Ureter (tissue), 1 donor: Measurements from ENCODE around the gene GAGE12J. TPM values are rescaled to one million over a fixed set of nuclear protein-coding genes. Genes with fewer than 3 reads are reported as not detected.
"Not testable (repeated sequence)": the region's sequence is repeated elsewhere in the genome, so short reads cannot be mapped to it uniquely, and the experiment has no call there.

Source experiments
- DNase-seq: peaks from one replicate; pipeline ENCODE4 v3.0.0-alpha.2; 2020; ENCODE audit warnings: low spot score
- total RNA-seq: library from RNA; stranded (reverse); gene quantifications from one replicate; pipeline ENCODE4 v1.2.4, GENCODE V29; 2023
- donor health status: DM: yes; HTN: yes; CAD: no.

GAGE12J gene
- total RNA-seq, result not detected

GRCh38 chrX:49321737-49322136 is at the start of gene GAGE12J:
GAGE12J (plus strand) TSS chrX:49322037; CDS start chrX:49323194, 1,157 bp downstream.
- not testable (repeated sequence) for DNase-seq

GRCh38 chrX:49272421-49272820 is 49.4 kb upstream of the GAGE12J start:
- DNase-seq, result no peak

- DNase-seq, result no peak
These were observed 48.6 kb upstream of the GAGE12J start for GRCh38 chrX:49273181-49273727.

- no peak for DNase-seq
These were observed 45.6 kb upstream of the GAGE12J start for GRCh38 chrX:49276207-49276606.

- no peak for DNase-seq
These were observed 44.9 kb upstream of the GAGE12J start for GRCh38 chrX:49276671-49277534.

GRCh38 chrX:49277535-49277830 is 44.4 kb upstream of the GAGE12J start:
- DNase-seq, result no peak

GRCh38 chrX:49278081-49278480 is 43.8 kb upstream of the GAGE12J start:
- no peak for DNase-seq

- no peak for DNase-seq
These were observed 39.2 kb upstream of the GAGE12J start for GRCh38 chrX:49282647-49283011.

- DNase-seq, result no peak
These were observed 37.6 kb upstream of the GAGE12J start for GRCh38 chrX:49284212-49284611.

GRCh38 chrX:49286136-49286535 is 35.7 kb upstream of the GAGE12J start:
- DNase-seq, result no peak

- DNase-seq, result no peak
These were observed 35.3 kb upstream of the GAGE12J start for GRCh38 chrX:49286581-49286980.

GRCh38 chrX:49287665-49288064 is 34.2 kb upstream of the GAGE12J start:
- DNase-seq, result peak; percentile 9

- DNase-seq, result no peak
These were observed 31.6 kb upstream of the GAGE12J start for GRCh38 chrX:49290215-49290614.

- peak; percentile 69 for DNase-seq
These were observed 30.1 kb upstream of the GAGE12J start for GRCh38 chrX:49291615-49292337.

- DNase-seq, result peak; percentile 41
These were observed 29.2 kb upstream of the GAGE12J start for GRCh38 chrX:49292400-49293362.

GRCh38 chrX:49299293-49299692 is 22.5 kb upstream of the GAGE12J start:
- not testable (repeated sequence) for DNase-seq

- DNase-seq, result no peak
These were observed 21.1 kb upstream of the GAGE12J start for GRCh38 chrX:49300703-49301102.

GRCh38 chrX:49303346-49303745 is 18.5 kb upstream of the GAGE12J start, which contains the start of gene GAGE10:
GAGE10 (plus strand) TSS chrX:49303646; CDS start chrX:49304860, 1,214 bp downstream.
- no peak for DNase-seq

GRCh38 chrX:49307775-49308174 is 14.1 kb upstream of the GAGE12J start:
- not testable (repeated sequence) for DNase-seq

- no peak for DNase-seq
These were observed 13.1 kb upstream of the GAGE12J start for GRCh38 chrX:49308604-49309269.

GRCh38 chrX:49309401-49309981 is 12.3 kb upstream of the GAGE12J start:
- DNase-seq, result no peak
